GM18508 (cell line): Measurements from ENCODE around the gene ROBO1.

ENCODE experiments used
- ATAC-seq: cut with Tn5 transposase; IDR thresholded peaks from one replicate; pipeline ENCODE4 v1.9.1; 2021; ENCODE audit warnings: moderate number of reproducible peaks; ENCODE audit not compliant: insufficient read depth, unreplicated experiment

Gene ROBO1

GRCh38 chr3:79480746-79481145 is 287.1 kb downstream of the ROBO1 start:
- no peak for ATAC-seq

- ATAC-seq = no peak
These were observed 289.2 kb downstream of the ROBO1 start for GRCh38 chr3:79478620-79479019.

GRCh38 chr3:79477242-79477641 is 290.6 kb downstream of the ROBO1 start:
- ATAC-seq = no peak

GRCh38 chr3:79473993-79474392 is 293.8 kb downstream of the ROBO1 start:
- no peak for ATAC-seq

GRCh38 chr3:79467721-79468120 is 300.1 kb downstream of the ROBO1 start:
- ATAC-seq = no peak

GRCh38 chr3:79461129-79461792 is 306.5 kb downstream of the ROBO1 start:
- ATAC-seq = no peak

- no peak for ATAC-seq
These were observed 314.2 kb downstream of the ROBO1 start for GRCh38 chr3:79453600-79453999.

- ATAC-seq = no peak
These were observed 331.4 kb downstream of the ROBO1 start for GRCh38 chr3:79436387-79436786.

- no peak for ATAC-seq
These were observed 340.7 kb downstream of the ROBO1 start for GRCh38 chr3:79427081-79427480.

GRCh38 chr3:79424811-79425210 is 343.0 kb downstream of the ROBO1 start:
- no peak for ATAC-seq

- no peak for ATAC-seq
These were observed 344.4 kb downstream of the ROBO1 start for GRCh38 chr3:79423417-79423816.

GRCh38 chr3:79421273-79421672 is 346.5 kb downstream of the ROBO1 start:
- ATAC-seq = no peak

- no peak for ATAC-seq
These were observed 348.8 kb downstream of the ROBO1 start for GRCh38 chr3:79418855-79419621.

GRCh38 chr3:79415356-79415755 is 352.4 kb downstream of the ROBO1 start:
- no peak for ATAC-seq

GRCh38 chr3:79414806-79415205 is 353.0 kb downstream of the ROBO1 start:
- ATAC-seq = no peak

GRCh38 chr3:79414035-79414434 is 353.8 kb downstream of the ROBO1 start:
- ATAC-seq = no peak

GRCh38 chr3:79412537-79412936 is 355.3 kb downstream of the ROBO1 start:
- ATAC-seq = no peak

- ATAC-seq = no peak
These were observed 357.2 kb downstream of the ROBO1 start for GRCh38 chr3:79410617-79411016.

GRCh38 chr3:79410136-79410535 is 357.7 kb downstream of the ROBO1 start:
- ATAC-seq = no peak

- ATAC-seq = no peak
These were observed 361.6 kb downstream of the ROBO1 start for GRCh38 chr3:79406175-79406574.

- ATAC-seq = no peak
These were observed 362.6 kb downstream of the ROBO1 start for GRCh38 chr3:79405183-79405582.

GRCh38 chr3:79396595-79396994 is 371.2 kb downstream of the ROBO1 start:
- no peak for ATAC-seq
